Measurements from ENCODE around the gene CMYA5. TPM values are rescaled to one million over a fixed set of nuclear protein-coding genes. Genes with fewer than 3 reads are reported as not detected.

The CMYA5 gene
- total RNA-seq, 2 donors from 2014 or later: 1.6 to 5.6 TPM

DNA sequence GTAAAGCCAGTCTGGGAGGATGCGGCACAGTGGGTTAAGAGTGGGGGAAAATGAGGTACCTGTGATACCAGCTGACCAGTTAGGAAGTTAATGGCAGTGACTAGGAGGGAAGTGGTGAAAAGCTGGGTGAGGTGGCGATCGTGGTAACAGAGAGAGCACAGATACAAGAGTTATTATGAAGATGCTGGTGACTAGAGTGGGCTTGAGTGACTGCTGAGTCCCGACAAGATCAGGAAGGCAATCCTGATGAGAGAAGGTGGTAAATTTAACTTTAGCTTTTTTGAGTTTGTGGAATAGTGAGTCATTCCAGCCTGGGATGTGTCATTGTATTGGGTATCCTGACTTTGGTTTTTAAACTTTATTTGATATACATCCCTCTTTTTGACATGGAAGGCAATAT lies 38.8 kb downstream of the CMYA5 start:
- no peaks in the 10 kb centered on the region for H3K36me3 ChIP-seq
- ATAC-seq (ENCODE audit: insufficient number of reproducible peaks, low FRiP score, low read depth) (no peak), DNase-seq (ENCODE audit: low spot score) (no peak)
- H3K4me1 ChIP-seq (ENCODE audit: control insufficient read depth in 1 of 2, low read depth in 2 of 2): no peaks in the 10 kb centered on the region
- TF ChIP-seq CTCF (IDR thresholded peaks at IDR 0.05): no peak
- no peak overlapping the region for H3K27ac ChIP-seq
- H3K4me3 ChIP-seq: no peak overlapping the region
- no peaks in the 10 kb centered on the region for H3K9me3 ChIP-seq
- H3K27me3 ChIP-seq (replicated peaks; ENCODE audit: insufficient read depth): no peaks in the 10 kb centered on the region

DNA sequence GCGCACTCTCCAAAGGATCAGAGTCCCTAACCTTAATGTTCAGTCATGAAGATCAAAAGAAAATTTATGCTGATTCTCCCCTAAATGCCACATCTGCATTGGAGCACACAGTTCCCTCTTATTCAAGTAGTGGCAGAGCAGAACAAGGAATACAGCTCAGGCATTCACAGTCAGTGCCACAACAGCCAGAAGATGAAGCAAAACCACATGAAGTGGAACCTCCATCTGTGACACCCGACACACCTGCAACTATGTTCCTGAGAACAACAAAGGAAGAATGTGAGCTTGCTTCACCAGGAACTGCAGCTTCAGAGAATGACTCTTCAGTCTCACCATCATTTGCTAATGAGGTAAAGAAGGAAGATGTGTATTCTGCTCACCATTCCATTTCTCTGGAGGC lies 40.0 kb downstream of the CMYA5 start:
- no peaks in the 10 kb centered on the region for H3K4me1 ChIP-seq (ENCODE audit: control insufficient read depth in 1 of 2, low read depth in 2 of 2)
- no peak for TF ChIP-seq CTCF (IDR thresholded peaks at IDR 0.05)
- DNase-seq (ENCODE audit: low spot score) (no peak), ATAC-seq (ENCODE audit: insufficient number of reproducible peaks, low FRiP score, low read depth) (no peak)
- no peak overlapping the region for H3K27ac ChIP-seq
- no peaks in the 10 kb centered on the region for H3K36me3 ChIP-seq
- no peaks in the 10 kb centered on the region for H3K27me3 ChIP-seq (replicated peaks; ENCODE audit: insufficient read depth)
- peaks cover 2% of the 10 kb centered on the region for H3K9me3 ChIP-seq
- H3K4me3 ChIP-seq: no peak overlapping the region

DNA sequence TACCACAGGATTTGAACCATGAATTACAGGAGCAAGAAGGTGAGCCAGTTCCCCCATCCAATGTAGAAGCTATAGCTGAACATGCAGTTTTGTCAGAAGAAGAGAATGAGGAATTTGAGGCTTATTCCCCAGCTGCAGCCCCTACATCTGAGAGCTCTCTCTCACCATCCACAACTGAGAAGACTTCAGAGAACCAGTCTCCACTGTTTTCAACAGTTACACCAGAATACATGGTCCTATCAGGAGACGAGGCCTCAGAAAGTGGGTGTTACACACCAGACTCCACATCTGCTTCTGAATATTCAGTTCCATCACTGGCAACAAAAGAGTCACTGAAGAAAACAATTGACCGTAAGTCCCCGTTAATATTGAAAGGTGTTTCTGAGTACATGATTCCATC lies 40.9 kb downstream of the CMYA5 start:
- Histone ChIP-seq H3K27ac (no peak overlapping the region), H3K36me3 (no peaks in the 10 kb centered on the region), H3K9me3 (peaks cover 2% of the 10 kb centered on the region), H3K27me3 (replicated peaks; ENCODE audit: insufficient read depth) (no peaks in the 10 kb centered on the region), H3K4me1 (ENCODE audit: control insufficient read depth in 1 of 2, low read depth in 2 of 2) (no peaks in the 10 kb centered on the region), H3K4me3 (no peak overlapping the region)
- TF ChIP-seq CTCF (IDR thresholded peaks at IDR 0.05): no peak
- DNase-seq (ENCODE audit: low spot score) (no peak), ATAC-seq (ENCODE audit: insufficient number of reproducible peaks, low FRiP score, low read depth) (no peak)

DNA sequence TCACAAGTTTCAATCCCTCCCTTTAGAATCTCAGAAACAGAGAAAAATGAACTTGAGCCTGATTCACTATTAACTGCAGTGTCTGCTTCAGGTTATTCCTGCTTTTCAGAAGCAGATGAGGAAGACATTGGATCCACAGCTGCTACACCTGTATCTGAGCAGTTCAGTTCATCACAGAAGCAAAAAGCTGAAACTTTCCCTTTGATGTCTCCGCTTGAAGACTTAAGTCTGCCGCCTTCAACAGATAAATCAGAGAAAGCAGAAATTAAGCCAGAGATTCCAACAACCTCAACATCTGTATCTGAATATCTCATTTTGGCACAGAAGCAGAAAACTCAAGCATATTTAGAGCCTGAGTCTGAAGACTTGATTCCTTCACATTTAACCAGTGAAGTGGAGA lies 42.1 kb downstream of the CMYA5 start:
- Histone ChIP-seq H3K9me3 (peaks cover 2% of the 10 kb centered on the region), H3K4me3 (no peak overlapping the region), H3K27me3 (replicated peaks; ENCODE audit: insufficient read depth) (no peaks in the 10 kb centered on the region), H3K27ac (no peak overlapping the region), H3K36me3 (no peaks in the 10 kb centered on the region), H3K4me1 (ENCODE audit: control insufficient read depth in 1 of 2, low read depth in 2 of 2) (no peaks in the 10 kb centered on the region)
- DNase-seq (ENCODE audit: low spot score) (no peak), ATAC-seq (ENCODE audit: insufficient number of reproducible peaks, low FRiP score, low read depth) (no peak)
- no peak for TF ChIP-seq CTCF (IDR thresholded peaks at IDR 0.05)

DNA sequence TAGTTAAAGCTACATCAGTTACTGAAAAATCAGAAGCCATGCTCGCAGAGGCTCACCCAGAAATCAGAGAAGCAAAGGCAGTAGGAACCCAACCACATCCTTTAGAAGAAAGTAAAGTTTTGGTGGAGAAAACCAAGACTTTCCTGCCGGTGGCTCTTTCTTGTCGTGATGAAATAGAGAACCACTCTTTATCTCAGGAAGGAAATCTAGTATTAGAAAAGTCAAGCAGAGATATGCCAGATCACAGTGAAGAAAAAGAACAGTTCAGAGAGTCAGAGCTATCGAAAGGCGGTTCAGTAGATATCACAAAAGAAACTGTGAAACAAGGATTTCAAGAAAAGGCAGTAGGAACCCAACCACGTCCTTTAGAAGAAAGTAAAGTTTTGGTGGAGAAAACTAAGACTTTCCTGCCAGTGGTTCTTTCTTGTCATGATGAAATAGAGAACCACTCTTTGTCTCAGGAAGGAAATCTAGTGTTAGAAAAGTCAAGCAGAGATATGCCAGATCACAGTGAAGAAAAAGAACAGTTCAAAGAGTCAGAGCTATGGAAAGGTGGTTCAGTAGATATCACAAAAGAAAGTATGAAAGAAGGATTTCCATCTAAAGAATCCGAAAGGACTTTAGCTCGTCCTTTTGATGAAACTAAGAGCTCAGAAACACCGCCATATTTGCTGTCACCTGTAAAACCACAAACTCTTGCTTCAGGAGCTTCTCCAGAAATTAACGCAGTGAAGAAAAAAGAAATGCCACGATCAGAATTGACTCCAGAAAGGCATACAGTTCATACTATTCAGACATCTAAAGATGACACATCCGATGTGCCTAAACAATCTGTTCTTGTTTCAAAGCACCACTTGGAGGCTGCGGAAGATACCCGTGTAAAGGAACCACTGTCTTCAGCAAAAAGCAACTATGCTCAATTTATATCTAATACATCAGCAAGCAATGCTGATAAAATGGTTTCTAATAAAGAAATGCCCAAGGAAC lies 47.2 kb downstream of the CMYA5 start:
- H3K4me1 ChIP-seq (ENCODE audit: control insufficient read depth in 1 of 2, low read depth in 2 of 2): no peaks in the 10 kb centered on the region

More for the DNA sequence above, 47.2 kb downstream of the CMYA5 start:
- ATAC-seq (ENCODE audit: insufficient number of reproducible peaks, low FRiP score, low read depth) (no peak), DNase-seq (ENCODE audit: low spot score) (no peak)
- no peak for TF ChIP-seq CTCF (IDR thresholded peaks at IDR 0.05)
- H3K9me3 ChIP-seq: peaks cover 2% of the 10 kb centered on the region
- no peak overlapping the region for H3K4me3 ChIP-seq
- H3K27ac ChIP-seq: no peak overlapping the region
- H3K36me3 ChIP-seq: no peaks in the 10 kb centered on the region
- no peaks in the 10 kb centered on the region for H3K27me3 ChIP-seq (replicated peaks; ENCODE audit: insufficient read depth)
